Activated CD8-positive, alpha-beta T cell treated with anti-CD3 and anti-CD28 coated beads for 36 hours (primary cell): ENCODE measurements around the gene ABHD8. TPM values are rescaled to one million over a fixed set of nuclear protein-coding genes. Genes with fewer than 3 reads are reported as not detected.
"Not testable (repeated sequence)": the region's sequence is repeated elsewhere in the genome, so short reads cannot be mapped to it uniquely, and the experiment has no call there.

Experiments
- ATAC-seq: fragments of 200-7000 bp; cut with Tn5 transposase; one replicate; pipeline ENCODE4 v1.10.0; 2021; ENCODE audit warnings: mild to moderate bottlenecking, moderate library complexity
- CTCF ChIA-PET: fragments of 350-600 bp; sonication (Branson Sonifier 250); formaldehyde crosslinking; loops from one replicate; lab custom pipeline; 2021; ENCODE audit warnings: antibody characterized with exemption; lab: Charles Lee
- POLR2A ChIA-PET: fragments of 350-600 bp; sonication (Branson Sonifier 250); formaldehyde crosslinking; loops from one replicate; lab custom pipeline; 2021; ENCODE audit warnings: antibody characterized with exemption; lab: Charles Lee
- DNase-seq: peaks from one replicate; pipeline ENCODE4 v3.0.0-alpha.2; 2020
- H3K27ac Mint-ChIP-seq: one replicate; pipeline ENCODE4 v1.8.0; 2021; ENCODE audit warnings: mild to moderate bottlenecking, mixed read lengths
- H3K27me3 Mint-ChIP-seq: one replicate; pipeline ENCODE4 v1.8.0; 2021; ENCODE audit warnings: mixed read lengths
- H3K36me3 Mint-ChIP-seq: one replicate; pipeline ENCODE4 v1.8.0; 2021; ENCODE audit warnings: low read depth, mixed read lengths
- H3K4me1 Mint-ChIP-seq: one replicate; pipeline ENCODE4 v1.8.0; 2021; ENCODE audit warnings: low read depth, mixed read lengths
- H3K4me3 Mint-ChIP-seq: one replicate; pipeline ENCODE4 v1.8.0; 2021; ENCODE audit warnings: mild to moderate bottlenecking, moderate library complexity, mixed read lengths
- H3K9me3 Mint-ChIP-seq: one replicate; pipeline ENCODE4 v1.8.0; 2021; ENCODE audit warnings: mixed read lengths
- intact Hi-C: fragments of 100-400 bp; cut with micrococcal nuclease; formaldehyde crosslinking; loops from one replicate; pipeline ENCODE4 v1.10.0; 2022
- total RNA-seq, 2 experiments: library from RNA; stranded (reverse); gene quantifications; one replicate each; pipeline ENCODE4 v1.2.3, GENCODE V29; 2021
- TF ChIP-seq, protein P1 (sequence below): fragments of 200-600 bp; IDR thresholded peaks from one replicate; pipeline ENCODE4 v1.8.0; 2022; ENCODE audit warnings: antibody characterized with exemption, mild to moderate bottlenecking

Gene ABHD8
- total RNA-seq, 2 experiments from 2014 or later = 5.0 to 6.0 TPM

DNA sequence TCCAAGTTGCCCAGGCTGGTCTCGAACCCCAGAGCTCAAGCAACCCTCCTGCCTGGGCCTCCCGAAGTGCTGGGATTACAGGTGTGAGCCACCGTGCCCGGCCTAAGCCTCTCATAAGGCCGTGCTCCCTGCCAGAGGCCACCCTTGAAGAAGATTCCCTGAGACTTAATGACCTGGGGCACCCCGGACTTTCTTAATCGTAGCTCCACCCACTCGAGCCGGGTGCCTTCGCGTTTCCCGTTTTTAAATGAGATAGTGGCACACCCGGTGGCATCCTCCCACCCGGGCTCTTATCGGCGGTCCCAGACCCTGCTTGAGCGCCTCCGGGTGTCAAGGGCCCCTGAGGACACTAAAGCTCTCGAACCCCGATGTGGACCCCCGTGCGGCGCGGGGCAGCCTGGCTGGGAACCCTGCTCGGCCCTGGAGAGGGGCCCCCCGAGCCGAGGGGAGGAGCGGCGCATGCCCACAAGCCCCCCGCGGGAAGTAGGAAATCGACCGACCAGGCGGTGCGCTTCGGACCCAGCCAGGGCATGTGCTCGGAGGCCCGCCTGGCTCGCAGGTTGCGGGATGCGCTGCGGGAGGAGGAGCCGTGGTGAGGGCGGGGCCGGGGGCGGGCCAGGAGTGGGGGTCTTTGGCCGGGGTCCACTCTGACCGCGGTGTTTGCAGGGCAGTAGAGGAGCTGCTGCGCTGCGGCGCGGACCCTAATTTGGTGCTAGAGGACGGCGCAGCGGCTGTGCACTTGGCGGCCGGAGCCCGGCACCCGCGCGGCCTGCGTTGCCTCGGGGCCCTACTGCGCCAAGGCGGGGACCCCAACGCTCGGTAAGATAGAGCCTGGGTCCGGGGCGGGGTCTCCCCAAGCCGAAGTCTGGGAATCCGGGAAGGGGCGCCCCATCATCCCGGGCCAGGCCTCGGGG is 21.6 kb downstream of the ABHD8 start, which contains the start of gene ANKLE1:
Gene ANKLE1 (plus strand): TSS at position 511 of the 914 bp plus-strand sequence. CDS start 20 bp downstream, at position 531.
- peaks cover 6% of the 10 kb centered on the region for H3K4me1 Mint-ChIP-seq
- peak within 1 kb of the TSS; percentile 86 for H3K4me3 Mint-ChIP-seq
- peak; percentile 69 for DNase-seq
- no peaks in the 10 kb centered on the region for H3K9me3 Mint-ChIP-seq
- POLR2A ChIA-PET = interaction anchor here (0.6 to 5.6 kb wide), 12 partner anchors 11 to 245 kb away, joined by 3 to 41 read pairs (median 4); partner anchors contain the start of genes BABAM1, DDA1, USE1 and USHBP1
- TF ChIP-seq, protein P1, sequence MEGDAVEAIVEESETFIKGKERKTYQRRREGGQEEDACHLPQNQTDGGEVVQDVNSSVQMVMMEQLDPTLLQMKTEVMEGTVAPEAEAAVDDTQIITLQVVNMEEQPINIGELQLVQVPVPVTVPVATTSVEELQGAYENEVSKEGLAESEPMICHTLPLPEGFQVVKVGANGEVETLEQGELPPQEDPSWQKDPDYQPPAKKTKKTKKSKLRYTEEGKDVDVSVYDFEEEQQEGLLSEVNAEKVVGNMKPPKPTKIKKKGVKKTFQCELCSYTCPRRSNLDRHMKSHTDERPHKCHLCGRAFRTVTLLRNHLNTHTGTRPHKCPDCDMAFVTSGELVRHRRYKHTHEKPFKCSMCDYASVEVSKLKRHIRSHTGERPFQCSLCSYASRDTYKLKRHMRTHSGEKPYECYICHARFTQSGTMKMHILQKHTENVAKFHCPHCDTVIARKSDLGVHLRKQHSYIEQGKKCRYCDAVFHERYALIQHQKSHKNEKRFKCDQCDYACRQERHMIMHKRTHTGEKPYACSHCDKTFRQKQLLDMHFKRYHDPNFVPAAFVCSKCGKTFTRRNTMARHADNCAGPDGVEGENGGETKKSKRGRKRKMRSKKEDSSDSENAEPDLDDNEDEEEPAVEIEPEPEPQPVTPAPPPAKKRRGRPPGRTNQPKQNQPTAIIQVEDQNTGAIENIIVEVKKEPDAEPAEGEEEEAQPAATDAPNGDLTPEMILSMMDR = no peak
- CTCF ChIA-PET = interaction anchor here (0.8 to 4.2 kb wide), 15 partner anchors 10 to 512 kb away, joined by 3 to 46 read pairs (median 6); partner anchors contain the start of genes ABHD8, BABAM1, MRPL34 and USE1
- intact Hi-C loops = no loop called here
- peak; percentile 60 for ATAC-seq
- peak within 1 kb of the TSS; percentile 81 for H3K27ac Mint-ChIP-seq
- peaks cover 28% of the 10 kb centered on the region for H3K36me3 Mint-ChIP-seq
- H3K27me3 Mint-ChIP-seq = no peaks in the 10 kb centered on the region

DNA sequence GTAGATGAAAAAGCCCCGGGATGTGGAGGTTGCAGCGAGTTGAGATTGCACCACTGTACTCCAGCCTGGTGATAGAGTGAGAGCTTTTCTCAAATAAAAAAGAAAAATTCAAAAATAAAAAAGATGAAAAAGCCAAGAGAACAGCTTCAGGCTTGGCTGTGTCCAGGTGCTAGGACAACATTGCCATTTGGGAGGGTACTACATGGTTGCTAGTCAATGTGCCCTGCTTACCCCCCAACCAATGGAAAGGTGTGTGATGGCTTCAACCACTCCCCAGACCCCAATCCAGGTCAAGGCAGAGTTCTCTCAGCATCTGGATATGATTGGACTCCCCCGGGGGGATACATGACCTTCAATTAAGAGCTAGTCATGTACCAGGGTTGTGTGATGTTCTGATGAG is 23.8 kb downstream of the ABHD8 start:
- peaks cover 32% of the 10 kb centered on the region for H3K36me3 Mint-ChIP-seq
- DNase-seq (no peak), ATAC-seq (no peak)
- CTCF ChIA-PET = interaction anchor here (0.6 to 1.0 kb wide), 3 partner anchors 11 to 297 kb away, joined by 3 to 4 read pairs (median 3); no protein-coding TSS in a partner anchor
- TF ChIP-seq, protein P1 = no peak
- H3K9me3 Mint-ChIP-seq = no peaks in the 10 kb centered on the region
- H3K4me1 Mint-ChIP-seq = peaks cover 6% of the 10 kb centered on the region
- H3K27me3 Mint-ChIP-seq = no peaks in the 10 kb centered on the region
- no peak overlapping the region for H3K4me3 Mint-ChIP-seq
- no peak overlapping the region for H3K27ac Mint-ChIP-seq
- POLR2A ChIA-PET = interaction anchor here (0.5 to 5.6 kb wide), 6 partner anchors 13 to 154 kb away, joined by 3 to 41 read pairs (median 3); partner anchors contain the start of genes BABAM1, MVB12A and USHBP1
- intact Hi-C loops = no loop called here

DNA sequence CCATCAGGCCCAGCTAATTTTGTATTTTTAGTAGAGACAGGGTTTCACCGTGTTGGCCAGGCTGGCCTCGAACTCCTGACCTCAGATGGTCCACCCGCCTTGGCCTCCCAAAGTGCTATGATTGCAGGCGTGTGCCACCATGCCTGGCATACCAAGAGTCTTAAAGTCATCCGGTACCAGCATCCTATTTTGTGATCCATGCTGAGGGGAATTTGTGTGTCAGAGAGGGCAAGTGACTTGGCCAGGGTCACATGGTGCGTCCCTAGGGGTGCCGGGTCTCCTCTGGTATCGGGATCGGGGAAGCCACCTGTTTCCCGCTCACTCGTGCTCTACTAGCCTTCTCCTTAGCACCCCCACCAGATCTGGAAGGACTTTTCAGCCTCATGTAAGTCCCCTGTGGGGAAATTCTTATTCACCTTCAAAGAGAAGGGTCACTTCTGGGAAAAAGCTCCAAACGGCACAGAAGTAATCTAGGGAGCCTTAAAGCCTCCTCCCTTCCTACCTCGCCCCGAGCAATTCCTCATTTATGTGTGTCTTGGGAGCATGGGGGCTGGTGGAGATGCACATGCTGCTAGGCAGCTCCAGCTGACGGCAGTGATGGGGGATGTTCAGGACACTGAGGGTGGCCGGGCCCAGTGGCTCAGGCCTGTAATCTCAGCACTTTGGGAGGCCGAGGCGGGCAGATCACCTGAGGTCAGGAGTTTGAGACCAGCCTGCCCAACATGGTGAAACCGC is 27.6 kb downstream of the ABHD8 start:
- H3K27me3 Mint-ChIP-seq = no peaks in the 10 kb centered on the region

DNA sequence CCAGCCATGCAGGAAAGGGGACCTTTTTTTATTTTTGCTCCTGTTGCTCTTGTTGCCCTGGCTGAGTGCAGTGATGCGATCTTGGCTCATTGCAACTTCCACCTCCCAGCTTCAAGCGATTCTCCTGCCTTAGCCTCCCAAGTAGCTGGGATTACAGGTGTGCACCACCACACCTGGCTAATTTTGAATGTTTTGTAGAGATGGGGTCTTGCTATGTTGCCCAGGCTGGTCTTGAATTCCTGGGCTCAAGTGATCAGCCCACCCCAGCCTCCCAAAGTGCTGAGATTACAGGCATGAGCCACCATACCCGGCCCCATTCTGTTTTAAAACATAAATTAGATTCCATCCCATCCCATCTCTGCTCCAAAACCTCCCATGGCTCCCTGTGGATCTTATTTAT is 28.3 kb downstream of the ABHD8 start:
- H3K4me3 Mint-ChIP-seq, intact Hi-C loops, H3K4me1 Mint-ChIP-seq, H3K27ac Mint-ChIP-seq, CTCF ChIA-PET, H3K9me3 Mint-ChIP-seq, H3K27me3 Mint-ChIP-seq, DNase-seq, ATAC-seq: not testable (repeated sequence)
- H3K36me3 Mint-ChIP-seq = peaks cover 34% of the 10 kb centered on the region
- POLR2A ChIA-PET = interaction anchor here (0.7 kb wide), 1 partner anchor 561 kb away, joined by 3 read pairs; no protein-coding TSS in a partner anchor

More for the DNA sequence above, 27.6 kb downstream of the ABHD8 start:
- TF ChIP-seq, protein P1 = no peak
- H3K27ac Mint-ChIP-seq = no peak overlapping the region
- H3K4me3 Mint-ChIP-seq = no peak overlapping the region
- no peaks in the 10 kb centered on the region for H3K4me1 Mint-ChIP-seq
- no peak for ATAC-seq
- ChIA-PET CTCF (interaction anchor here (0.5 kb wide), 1 partner anchor 212 kb away, joined by 3 read pairs; no protein-coding TSS in a partner anchor), POLR2A (interaction anchor here (0.7 kb wide), 1 partner anchor 562 kb away, joined by 3 read pairs; no protein-coding TSS in a partner anchor)
- no peak for DNase-seq
- H3K9me3 Mint-ChIP-seq = no peaks in the 10 kb centered on the region
- intact Hi-C loops = no loop called here
- H3K36me3 Mint-ChIP-seq = peaks cover 32% of the 10 kb centered on the region

DNA sequence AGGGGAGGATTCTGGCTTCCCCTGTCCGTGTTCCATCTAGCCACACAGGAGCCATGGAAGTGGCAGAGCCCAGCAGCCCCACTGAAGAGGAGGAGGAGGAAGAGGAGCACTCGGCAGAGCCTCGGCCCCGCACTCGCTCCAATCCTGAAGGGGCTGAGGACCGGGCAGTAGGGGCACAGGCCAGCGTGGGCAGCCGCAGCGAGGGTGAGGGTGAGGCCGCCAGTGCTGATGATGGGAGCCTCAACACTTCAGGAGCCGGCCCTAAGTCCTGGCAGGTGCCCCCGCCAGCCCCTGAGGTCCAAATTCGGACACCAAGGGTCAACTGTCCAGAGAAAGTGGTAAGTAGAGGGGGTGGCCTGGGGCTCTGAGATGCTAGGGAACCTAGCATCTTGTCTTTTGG is 34.5 kb downstream of the ABHD8 start:
- peak overlapping the region; percentile 90 for H3K27ac Mint-ChIP-seq
- DNase-seq = no peak
- no peaks in the 10 kb centered on the region for H3K9me3 Mint-ChIP-seq
- TF ChIP-seq, protein P1 = no peak
- H3K4me1 Mint-ChIP-seq = peaks cover 15% of the 10 kb centered on the region
- peak overlapping the region; percentile 95 for H3K4me3 Mint-ChIP-seq
- ATAC-seq = no peak
- peaks cover 12% of the 10 kb centered on the region for H3K36me3 Mint-ChIP-seq
- intact Hi-C loops = no loop called here
- POLR2A ChIA-PET = interaction anchor here (0.7 to 5.7 kb wide), 3 partner anchors 8 to 945 kb away, joined by 3 to 36 read pairs (median 6); partner anchors contain the start of gene ANKLE1
- no peaks in the 10 kb centered on the region for H3K27me3 Mint-ChIP-seq
- CTCF ChIA-PET = interaction anchor here (1.4 to 5.9 kb wide), 2 partner anchors 14 to 117 kb away, joined by 3 to 46 read pairs; partner anchors contain the start of gene ANKLE1
